ENCODE data around the gene LRPAP1.
"Not testable (repeated sequence)": the region's sequence is repeated elsewhere in the genome, so short reads cannot be mapped to it uniquely, and the experiment has no call there.

LRPAP1 gene

GRCh38 chr4:3455596-3455995, 76.6 kb downstream of the LRPAP1 start:
- DNase-seq: not testable (repeated sequence)

Data from CD4-positive, alpha-beta T cell treated with Interleukin-21 for 1 hour (primary cell).